AG04449 (cell line): ENCODE results near the gene CNTN4.
"Not testable (repeated sequence)": the region's sequence is repeated elsewhere in the genome, so short reads cannot be mapped to it uniquely, and the experiment has no call there.

Experiments used
- CTCF ChIA-PET: fragments of 350-600 bp; formaldehyde crosslinking; extraction: SDS; loops from one replicate; lab custom pipeline; 2021; ENCODE audit warnings: antibody characterized with exemption; lab: Yijun Ruan, JAX
- POLR2A ChIA-PET: fragments of 400-600, 350-600 bp; formaldehyde crosslinking; extraction: SDS; loops from one replicate; lab custom pipeline; 2020; ENCODE audit warnings: antibody characterized with exemption, inconsistent platforms; lab: Yijun Ruan, JAX
- DNase-seq: peaks from one replicate; pipeline ENCODE4 v3.0.0-alpha.2; 2010; ENCODE audit warnings: low read depth, low spot score
- H3K4me3 ChIP-seq: 2 replicates; pipeline ENCODE4 v1.5.1; 2011; ENCODE audit warnings: low read depth, mild to moderate bottlenecking, control low read depth, low read length
- CTCF ChIP-seq: IDR thresholded peaks from one replicate; pipeline ENCODE4 v1.5.1; 2011; ENCODE audit warnings: mild to moderate bottlenecking, moderate library complexity, low read length, control low read depth, inconsistent platforms; ENCODE audit not compliant: insufficient read depth; ENCODE audit errors: missing control alignments

The CNTN4 gene

DNA sequence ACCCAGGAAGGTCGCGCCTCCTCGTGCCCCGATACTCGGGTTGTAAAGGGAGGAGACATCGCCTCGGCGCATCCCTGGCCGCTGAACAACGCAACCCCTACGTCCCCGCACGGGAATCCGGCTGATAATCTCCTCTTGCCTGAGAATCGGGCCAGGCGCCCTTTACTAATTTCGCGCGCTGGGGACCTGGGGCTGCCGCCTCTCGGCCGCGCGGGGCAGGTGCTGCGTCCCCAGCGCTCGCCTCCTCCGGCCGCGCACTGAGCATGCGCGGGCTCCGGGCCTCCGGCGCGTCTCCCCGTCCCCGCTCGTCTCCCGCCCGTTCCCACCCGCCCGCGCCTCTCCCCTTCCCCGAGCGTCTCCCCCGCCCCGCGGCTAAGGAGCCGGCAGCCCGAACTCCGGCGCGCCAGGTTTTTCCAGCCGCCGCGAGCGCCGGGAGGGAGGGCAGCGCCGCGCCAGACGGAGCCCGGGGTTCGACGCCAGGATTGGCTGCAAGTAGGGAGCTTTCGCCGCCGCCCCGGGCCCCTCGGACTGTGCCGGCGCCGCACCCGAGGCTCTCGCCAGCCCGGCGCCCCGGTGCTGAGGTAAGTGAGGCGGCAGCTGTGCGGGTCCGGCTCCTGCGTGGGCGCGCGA is at the start of gene CNTN4:
CNTN4 (plus strand) TSS at position 469 of the 630 bp plus-strand sequence.
- ChIA-PET POLR2A (no interaction called here), CTCF (no interaction called here)
- DNase-seq, result no peak
- no peak for TF ChIP-seq CTCF
- no peak within 1 kb of the TSS for H3K4me3 ChIP-seq

DNA sequence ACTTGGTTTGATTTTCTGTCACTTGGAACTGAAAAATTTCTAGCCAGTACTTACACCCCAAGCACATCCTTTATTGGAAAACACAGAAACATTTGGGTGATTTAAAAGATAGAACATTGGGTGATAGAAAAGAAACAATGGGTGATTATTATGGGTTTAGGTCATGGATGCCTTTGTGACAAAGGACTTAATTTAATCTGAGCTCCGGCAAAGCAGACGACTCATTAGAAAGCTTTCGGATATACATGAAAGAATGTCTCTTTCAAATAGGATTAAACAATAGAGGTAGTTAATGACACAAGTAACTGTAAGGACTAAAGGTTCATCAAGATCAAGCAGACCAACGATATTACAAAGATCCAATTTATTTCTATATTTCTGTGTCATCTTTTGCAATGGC is 37.3 kb upstream of the CNTN4 start:
- CTCF ChIA-PET, result no interaction called here

DNA sequence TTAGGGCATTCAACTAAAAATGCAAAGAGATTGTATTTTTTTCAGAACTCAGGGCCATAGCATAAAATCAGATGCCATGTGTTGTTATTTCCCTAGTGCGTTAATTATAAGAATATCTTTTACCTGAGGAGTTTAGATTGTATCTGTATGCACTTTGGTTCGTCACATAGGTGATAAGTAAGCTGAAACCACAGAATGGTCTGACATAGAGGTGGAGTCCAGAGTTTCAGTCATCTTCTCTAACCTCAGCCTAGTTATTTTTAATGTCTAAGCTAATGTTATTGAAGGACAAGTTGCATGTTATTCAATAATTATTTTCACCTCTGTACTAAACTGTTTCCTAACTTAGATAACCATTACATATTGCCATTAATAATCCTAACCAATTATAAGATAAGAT is 27.1 kb upstream of the CNTN4 start:
- no peak for TF ChIP-seq CTCF
- CTCF ChIA-PET, result no interaction called here
- DNase-seq, result no peak
- H3K4me3 ChIP-seq, result no peak overlapping the region
- POLR2A ChIA-PET, result no interaction called here

More for the DNA sequence above, 37.3 kb upstream of the CNTN4 start:
- no peak for DNase-seq
- POLR2A ChIA-PET, result no interaction called here
- no peak overlapping the region for H3K4me3 ChIP-seq
- no peak for TF ChIP-seq CTCF

- CTCF ChIA-PET, result no interaction called here
- no peak for TF ChIP-seq CTCF
- POLR2A ChIA-PET, result no interaction called here
- H3K4me3 ChIP-seq, result no peak overlapping the region
- DNase-seq, result no peak
Measured at GRCh38 chr3:2078821-2079220, 19.8 kb upstream of the CNTN4 start.

- no peak for TF ChIP-seq CTCF
- H3K4me3 ChIP-seq, result no peak overlapping the region
- DNase-seq, result no peak
- CTCF ChIA-PET, result no interaction called here
- POLR2A ChIA-PET, result no interaction called here
Measured at GRCh38 chr3:2082871-2083480, 15.7 kb upstream of the CNTN4 start.

- POLR2A ChIA-PET, DNase-seq, CTCF ChIA-PET, H3K4me3 ChIP-seq: not testable (repeated sequence)
Measured at GRCh38 chr3:2083558-2083957, 15.1 kb upstream of the CNTN4 start.
